GM18517 (cell line): ENCODE data around the gene FBXO36.
"Not testable (repeated sequence)": the region's sequence is repeated elsewhere in the genome, so short reads cannot be mapped to it uniquely, and the experiment has no call there.

ENCODE experiments used
- ATAC-seq: cut with Tn5 transposase; IDR thresholded peaks from one replicate; pipeline ENCODE4 v1.9.1; 2021; ENCODE audit warnings: mild to moderate bottlenecking, moderate library complexity; ENCODE audit not compliant: unreplicated experiment

FBXO36 gene

GRCh38 chr2:229910147-229910831 lies 12.0 kb upstream of the FBXO36 start:
- ATAC-seq: peak; percentile 9

GRCh38 chr2:229910832-229911412 lies 11.4 kb upstream of the FBXO36 start:
- ATAC-seq: peak; percentile 62

- no peak for ATAC-seq
These were observed 8.1 kb upstream of the FBXO36 start for GRCh38 chr2:229914171-229914570.

- ATAC-seq: no peak
These were observed 4.5 kb upstream of the FBXO36 start for GRCh38 chr2:229917793-229918192.

GRCh38 chr2:229920011-229920641 lies 2.2 kb upstream of the FBXO36 start:
- no peak for ATAC-seq

GRCh38 chr2:229921101-229921891 lies 1.0 kb upstream of the FBXO36 start:
- peak; percentile 11 for ATAC-seq

DNA sequence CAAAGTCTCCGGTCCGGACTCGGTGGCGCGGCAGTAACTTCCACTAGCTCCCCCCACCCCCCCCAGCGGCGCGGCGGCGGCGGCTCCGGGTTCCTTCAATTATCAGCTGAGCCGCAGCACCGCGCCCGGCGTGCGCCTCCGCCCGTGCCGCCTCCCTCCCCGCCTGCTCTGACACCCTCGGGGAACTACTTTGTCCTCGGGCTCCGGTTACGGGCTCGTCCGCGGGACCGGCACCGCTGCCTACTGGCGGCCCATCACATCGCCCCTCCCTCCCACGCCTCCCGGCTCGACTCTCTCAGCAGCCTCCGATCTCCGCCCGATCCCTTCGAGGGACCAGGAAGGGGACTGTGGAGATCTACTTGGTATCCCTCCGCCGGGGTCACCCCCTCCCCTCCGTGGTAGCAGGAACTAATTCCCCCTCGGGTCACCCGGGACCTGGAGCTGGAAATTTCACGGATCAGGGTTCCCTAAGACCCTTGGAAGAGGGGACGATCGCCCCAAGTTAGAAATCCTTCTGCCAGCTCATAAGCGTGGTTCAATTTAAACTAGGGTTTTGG lies 333 bp upstream of the FBXO36 start, which contains the start of gene TRIP12:
TSS of gene TRIP12 (minus strand) at position 118 of the 557 bp plus-strand sequence. CDS start 41,930 bp downstream, outside the sequence.
- ATAC-seq: peak; percentile 79

DNA sequence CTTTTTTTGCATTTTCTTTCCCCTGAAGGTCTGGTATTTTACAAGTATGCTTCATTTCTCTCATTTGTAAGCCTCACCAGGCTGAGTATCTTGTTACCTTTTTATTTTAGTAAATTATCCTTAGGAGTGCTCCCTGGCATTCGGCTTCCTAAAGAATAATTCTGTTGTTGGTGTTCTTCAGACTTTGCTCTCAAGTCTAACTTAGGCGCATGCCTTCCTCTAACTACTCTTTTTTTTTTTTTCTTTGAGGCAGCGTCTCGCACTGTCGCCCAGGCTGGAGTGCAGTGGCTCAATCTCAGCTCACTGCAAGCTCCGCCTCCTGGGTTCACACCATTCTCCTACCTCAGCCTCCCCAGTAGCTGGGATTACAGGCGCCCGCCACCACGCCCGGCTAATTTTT lies 2.2 kb downstream of the FBXO36 start:
- not testable (repeated sequence) for ATAC-seq

DNA sequence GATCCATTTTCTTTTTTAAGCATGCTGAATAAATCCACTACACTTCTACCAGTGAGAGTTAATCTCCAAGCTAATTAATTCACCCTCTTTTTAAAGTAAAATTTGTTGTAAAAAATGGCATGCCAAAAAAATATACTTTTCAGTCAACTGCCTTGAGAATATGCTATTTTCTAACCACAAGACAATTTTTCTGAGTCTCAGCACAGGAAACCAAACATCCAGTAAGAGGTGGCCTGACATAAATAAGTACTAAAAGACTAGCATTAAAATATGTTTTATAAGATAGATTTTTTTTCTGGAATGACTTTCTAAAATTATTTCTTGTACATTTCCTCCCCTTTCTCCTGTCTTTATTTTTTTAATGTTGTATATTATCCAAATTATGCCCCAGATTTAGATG lies 2.9 kb downstream of the FBXO36 start:
- no peak for ATAC-seq

DNA sequence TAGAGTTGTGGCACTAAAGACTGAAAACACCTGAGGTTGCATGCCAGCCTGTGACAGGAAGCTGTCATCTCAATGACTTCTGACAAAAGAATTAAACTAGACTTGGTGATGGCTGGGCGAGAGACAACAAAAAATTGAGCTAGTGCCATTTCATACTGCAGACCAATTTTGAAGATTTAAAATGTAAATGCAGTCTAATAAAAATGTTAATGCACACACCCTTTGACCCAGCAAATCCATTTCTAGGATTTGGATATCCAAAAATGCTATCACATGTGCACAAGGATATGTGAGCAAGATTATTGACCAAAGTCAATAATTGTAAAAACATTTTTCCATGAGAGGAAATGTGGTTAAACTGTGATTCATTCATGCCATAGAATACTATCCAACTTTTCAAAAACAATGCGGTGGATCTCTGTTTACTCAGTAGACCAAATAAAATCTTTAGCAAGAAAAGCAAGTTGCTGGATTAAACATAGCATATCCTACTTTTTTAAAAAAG lies 5.6 kb downstream of the FBXO36 start:
- ATAC-seq: no peak

DNA sequence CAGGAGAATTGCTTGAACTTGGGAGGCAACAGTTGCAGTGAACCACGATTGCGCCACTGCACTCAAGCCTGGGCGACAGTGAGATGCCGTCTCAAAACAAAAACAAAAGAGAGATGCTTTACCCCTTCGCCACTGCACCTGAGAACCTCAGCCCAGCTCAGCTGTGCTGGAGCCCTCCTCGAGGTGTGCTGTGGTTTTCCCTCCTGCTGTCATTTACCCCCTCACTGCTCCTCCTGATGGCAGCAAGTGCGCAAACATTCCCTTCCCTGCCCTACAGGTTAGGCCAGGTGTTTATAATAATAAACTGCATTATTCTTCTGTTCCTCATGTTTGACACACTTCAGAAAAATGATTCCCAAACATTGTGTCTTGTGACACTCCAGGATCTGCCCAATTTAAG lies 8.4 kb downstream of the FBXO36 start:
- ATAC-seq: no peak

DNA sequence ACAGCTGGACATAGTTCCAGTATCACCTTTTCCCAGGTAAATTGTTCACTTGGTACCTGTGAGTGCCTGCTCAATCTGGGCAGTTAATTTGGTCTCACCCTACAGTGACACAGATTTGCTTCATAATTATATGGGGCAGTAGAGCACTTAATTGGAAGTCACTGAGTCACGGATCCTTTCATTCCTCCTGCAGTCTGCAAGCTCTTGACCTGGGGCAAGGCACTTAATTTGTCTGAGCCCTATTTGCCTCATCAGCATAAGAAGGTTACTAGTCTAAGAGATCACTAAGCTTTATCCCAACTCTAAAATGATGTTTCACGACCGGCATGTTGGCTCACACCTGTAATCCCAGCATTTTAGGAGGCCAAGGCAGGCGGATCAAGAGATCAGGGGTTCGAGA lies 8.9 kb downstream of the FBXO36 start:
- ATAC-seq: no peak

DNA sequence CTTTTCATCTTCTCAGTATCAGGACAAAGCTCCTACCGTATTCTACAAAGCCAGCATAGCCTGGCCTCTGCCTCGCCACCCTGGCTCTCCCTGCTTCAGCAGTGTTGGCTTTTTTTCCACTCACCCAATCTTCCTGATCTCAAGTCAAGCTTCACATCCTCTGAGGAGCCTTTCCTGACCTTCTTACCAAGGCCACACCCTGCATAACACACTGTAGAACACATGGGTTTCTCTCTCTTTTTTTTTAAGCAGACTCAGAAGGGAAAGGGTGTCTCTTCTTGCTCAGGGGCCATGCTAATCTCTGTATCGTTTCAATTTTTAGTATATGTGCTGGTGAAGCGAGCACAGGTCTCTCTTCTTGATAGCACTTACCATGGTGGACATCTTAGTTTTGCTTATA lies 15.2 kb downstream of the FBXO36 start:
- no peak for ATAC-seq

GRCh38 chr2:229942671-229943070 lies 20.4 kb downstream of the FBXO36 start:
- ATAC-seq: no peak

DNA sequence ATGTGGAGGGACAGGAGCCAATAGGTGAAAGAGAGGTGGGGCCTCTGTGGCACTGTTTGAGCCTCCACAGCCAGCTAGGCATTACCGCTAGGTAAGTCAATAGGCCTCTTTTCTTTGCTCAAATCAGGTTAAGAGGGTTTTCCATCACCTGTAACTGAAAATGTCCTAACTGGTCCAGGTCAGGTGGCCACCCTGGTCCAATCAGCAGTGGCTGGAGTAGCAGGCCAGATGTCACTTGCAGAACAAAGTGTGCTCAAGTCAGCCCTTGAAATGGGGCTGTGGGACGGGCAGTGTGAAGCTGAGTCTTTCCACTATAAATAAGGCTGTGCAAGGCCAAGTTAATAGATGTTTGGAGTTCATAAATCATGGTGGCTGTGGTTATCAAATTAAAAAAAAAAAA lies 20.9 kb downstream of the FBXO36 start:
- ATAC-seq: no peak

- ATAC-seq: no peak
These were observed 21.6 kb downstream of the FBXO36 start for GRCh38 chr2:229943770-229944449.

DNA sequence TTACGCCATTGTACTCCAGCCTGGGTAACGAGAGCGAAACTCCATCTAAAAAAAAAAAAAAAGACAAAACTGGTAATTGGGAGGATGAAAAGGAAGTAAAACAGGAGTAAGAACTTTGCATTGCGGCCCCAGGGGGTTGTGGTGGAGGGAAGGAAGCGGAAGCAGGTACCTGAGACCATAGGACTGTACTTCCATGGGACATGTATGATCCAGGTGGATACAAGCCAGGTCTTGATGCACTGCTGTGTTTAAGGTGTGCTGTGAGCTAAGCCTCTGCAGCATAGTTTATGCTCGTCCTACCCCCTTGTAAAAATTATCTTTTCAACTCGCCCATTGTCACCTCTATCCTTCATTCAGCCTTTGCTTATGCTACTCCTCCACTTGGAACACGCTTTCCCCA lies 23.7 kb downstream of the FBXO36 start:
- no peak for ATAC-seq

DNA sequence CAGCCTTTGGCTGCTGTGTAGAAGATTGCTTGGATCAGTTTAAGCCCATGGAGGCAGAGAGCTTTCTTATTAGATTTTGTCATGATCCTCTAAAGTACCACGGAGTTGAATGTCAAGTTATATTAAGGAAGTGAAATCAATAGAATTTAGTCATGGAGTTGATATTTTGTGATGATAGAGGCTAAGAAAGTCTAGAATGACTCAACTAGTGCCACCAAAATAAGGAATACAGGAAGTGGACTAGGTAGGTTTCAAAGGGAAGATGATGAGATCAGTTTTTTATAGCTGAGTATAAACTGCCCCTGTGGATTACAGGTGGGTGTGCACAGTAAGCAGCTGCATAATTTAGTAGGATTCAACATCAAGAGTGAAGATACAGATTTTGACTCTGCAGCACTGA lies 25.2 kb downstream of the FBXO36 start:
- ATAC-seq: no peak

GRCh38 chr2:229952256-229952835 lies 30.0 kb downstream of the FBXO36 start:
- no peak for ATAC-seq

- no peak for ATAC-seq
These were observed 33.4 kb downstream of the FBXO36 start for GRCh38 chr2:229955663-229956062.
